MV-4-11 (cell line): ENCODE data around the gene CBR1.
A peak's percentile ranks its signal among the peaks of the same experiment; 100 is the strongest.

Experiments used
- DNase-seq: peaks from one replicate; lab custom pipeline; 2025; lab: John Stamatoyannopoulos, UW

CBR1 gene

GRCh38 chr21:36069713-36070583 lies at the start of gene CBR1:
Gene CBR1, plus strand, starts transcription at chr21:36070024. Its CDS starts 92 bp downstream, at chr21:36070116.
- peak; percentile 83 for DNase-seq

GRCh38 chr21:36021251-36021837 lies 48.5 kb upstream of the CBR1 start:
- peak; percentile 43 for DNase-seq

GRCh38 chr21:36022427-36023091 lies 47.3 kb upstream of the CBR1 start:
- DNase-seq = peak; percentile 45

GRCh38 chr21:36023092-36023480 lies 46.7 kb upstream of the CBR1 start:
- DNase-seq = no peak

GRCh38 chr21:36024782-36025181 lies 45.0 kb upstream of the CBR1 start:
- no peak for DNase-seq

- no peak for DNase-seq
These were observed 42.5 kb upstream of the CBR1 start for GRCh38 chr21:36027347-36027746.

GRCh38 chr21:36028127-36029069 lies 41.4 kb upstream of the CBR1 start:
- peak; percentile 45 for DNase-seq

- DNase-seq = no peak
These were observed 40.5 kb upstream of the CBR1 start for GRCh38 chr21:36029309-36029708.

- DNase-seq = no peak
These were observed 39.1 kb upstream of the CBR1 start for GRCh38 chr21:36030581-36031189.

GRCh38 chr21:36032647-36033406 lies 37.0 kb upstream of the CBR1 start:
- DNase-seq = no peak

- DNase-seq = no peak
These were observed 35.5 kb upstream of the CBR1 start for GRCh38 chr21:36034211-36034913.

- no peak for DNase-seq
These were observed 34.4 kb upstream of the CBR1 start for GRCh38 chr21:36035381-36035791.

GRCh38 chr21:36038701-36039497 lies 30.9 kb upstream of the CBR1 start:
- DNase-seq = no peak

GRCh38 chr21:36039861-36040260 lies 30.0 kb upstream of the CBR1 start:
- DNase-seq = no peak

GRCh38 chr21:36040389-36040788 lies 29.4 kb upstream of the CBR1 start:
- DNase-seq = no peak

- DNase-seq = no peak
These were observed 27.9 kb upstream of the CBR1 start for GRCh38 chr21:36041910-36042309.

- DNase-seq = no peak
These were observed 25.8 kb upstream of the CBR1 start for GRCh38 chr21:36044056-36044455.

- no peak for DNase-seq
These were observed 23.8 kb upstream of the CBR1 start for GRCh38 chr21:36045993-36046392.

GRCh38 chr21:36047139-36047538 lies 22.7 kb upstream of the CBR1 start:
- DNase-seq = no peak
